ENCODE data around the gene MAFG. TPM values are rescaled to one million over a fixed set of nuclear protein-coding genes. Genes with fewer than 3 reads are reported as not detected.

The MAFG gene
- total RNA-seq, 1 experiment from 2014 or later = 29.1 TPM

GRCh38 chr17:81926451-81927151, 934 bp downstream of the MAFG start:
- Histone ChIP-seq H3K27me3 (replicated peaks; ENCODE audit: control insufficient read depth, insufficient read depth, low read length) (no peaks in the 10 kb centered on the region), H3K36me3 (ENCODE audit: control insufficient read depth, insufficient read depth, low read length) (peaks cover 2% of the 10 kb centered on the region), H3K4me3 (ENCODE audit: low read depth, low read length) (peak overlapping the region; percentile 89), H3K4me1 (peaks cover 14% of the 10 kb centered on the region), H3K9me3 (no peaks in the 10 kb centered on the region)
- H3K4me1 Mint-ChIP-seq (ENCODE audit: low read depth, unreplicated experiment) = peaks cover 17% of the 10 kb centered on the region
- POLR2A ChIA-PET = interaction anchor here (0.6 to 1.7 kb wide), 9 partner anchors 9 to 111 kb away, joined by 3 to 11 read pairs (median 6); partner anchors contain the start of genes CENPX, DCXR, LRRC45 and PCYT2
- H3K27me3 Mint-ChIP-seq (ENCODE audit: insufficient read depth, unreplicated experiment) = no peaks in the 10 kb centered on the region
- peak overlapping the region; percentile 85 for H3K27ac Mint-ChIP-seq (ENCODE audit: unreplicated experiment)
- H3K9me3 Mint-ChIP-seq (ENCODE audit: unreplicated experiment) = no peaks in the 10 kb centered on the region
- peak overlapping the region; percentile 77 for H3K4me3 Mint-ChIP-seq (ENCODE audit: unreplicated experiment)
- TF ChIP-seq CTCF (IDR thresholded peaks at IDR 0.05; ENCODE audit: insufficient read depth in 1 of 2, low read depth in 1 of 2, low read length in 1 of 2, severe bottlenecking in 1 of 2, unreplicated experiment in 1 of 2) = no peak
- DNase-seq = peak; percentile 85 to 91
- BruUV-seq (replicated peaks) = TSS peak; percentile 34
- CTCF ChIA-PET = interaction anchor here (0.5 to 2.1 kb wide), 5 partner anchors 11 to 111 kb away, joined by 3 to 10 read pairs (median 3); partner anchors contain the start of genes CENPX, DCXR, LRRC45 and PYCR1
- intact Hi-C loops (cut with micrococcal nuclease; ENCODE audit: unreplicated experiment) = loop anchor here (1.0 to 5.0 kb wide), 4 partner anchors 8 to 596 kb away; partner anchors contain the start of genes CENPX, LRRC45, PCYT2 and SIRT7
- H3K36me3 Mint-ChIP-seq (ENCODE audit: insufficient read depth, unreplicated experiment) = peaks cover 28% of the 10 kb centered on the region

GRCh38 chr17:81925860-81926450, 1.6 kb downstream of the MAFG start:
- Histone ChIP-seq H3K4me3 (ENCODE audit: low read depth, low read length) (peak overlapping the region; percentile 89), H3K4me1 (peaks cover 14% of the 10 kb centered on the region), H3K27me3 (replicated peaks; ENCODE audit: control insufficient read depth, insufficient read depth, low read length) (no peaks in the 10 kb centered on the region), H3K9me3 (no peaks in the 10 kb centered on the region), H3K36me3 (ENCODE audit: control insufficient read depth, insufficient read depth, low read length) (peaks cover 2% of the 10 kb centered on the region)
- H3K4me1 Mint-ChIP-seq (ENCODE audit: low read depth, unreplicated experiment) = peaks cover 17% of the 10 kb centered on the region
- POLR2A ChIA-PET = interaction anchor here (0.6 to 1.7 kb wide), 8 partner anchors 8 to 112 kb away, joined by 3 to 11 read pairs (median 6); partner anchors contain the start of genes CENPX, DCXR, LRRC45 and PCYT2
- no peaks in the 10 kb centered on the region for H3K9me3 Mint-ChIP-seq (ENCODE audit: unreplicated experiment)
- H3K4me3 Mint-ChIP-seq (ENCODE audit: unreplicated experiment) = peak overlapping the region; percentile 77
- CTCF ChIA-PET = interaction anchor here (0.8 to 2.1 kb wide), 3 partner anchors 34 to 112 kb away, joined by 3 to 10 read pairs (median 10); partner anchors contain the start of genes CENPX, DCXR and LRRC45
- peaks cover 30% of the 10 kb centered on the region for H3K36me3 Mint-ChIP-seq (ENCODE audit: insufficient read depth, unreplicated experiment)
- intact Hi-C loops (cut with micrococcal nuclease; ENCODE audit: unreplicated experiment) = loop anchor here (1.0 to 5.0 kb wide), 4 partner anchors 8 to 596 kb away; partner anchors contain the start of genes CENPX, LRRC45, PCYT2 and SIRT7
- no peak for TF ChIP-seq CTCF (IDR thresholded peaks at IDR 0.05; ENCODE audit: insufficient read depth in 1 of 2, low read depth in 1 of 2, low read length in 1 of 2, severe bottlenecking in 1 of 2, unreplicated experiment in 1 of 2)
- BruUV-seq (replicated peaks) = TSS peak; percentile 37
- H3K27me3 Mint-ChIP-seq (ENCODE audit: insufficient read depth, unreplicated experiment) = no peaks in the 10 kb centered on the region
- peak overlapping the region; percentile 85 for H3K27ac Mint-ChIP-seq (ENCODE audit: unreplicated experiment)
- no peak for DNase-seq
